ENCODE results near the gene HERC5. TPM values are rescaled to one million over a fixed set of nuclear protein-coding genes. Genes with fewer than 3 reads are reported as not detected.

Gene HERC5
- polyA plus RNA-seq, 2 of the 4 experiments (the other 2 are of a cell fraction): 4.3 to 5.1 TPM

GRCh38 chr4:88511236-88511635, 54.3 kb downstream of the HERC5 start:
- POLR2A ChIA-PET: no interaction called here
- DNase-seq (ENCODE audit: low read depth in 1 of 2, low spot score in 1 of 2) (no peak), FAIRE-seq (no peak), ATAC-seq (no peak)
- Histone ChIP-seq H3K27ac (no peak overlapping the region), H3K4me2 (no peak overlapping the region), H3K9me3 (no peaks in the 10 kb centered on the region), H3K4me1 (peaks cover 5% of the 10 kb centered on the region; the same call in 1 of the 3 replicates), H3K4me3 (no peak overlapping the region)
- WGBS (ENCODE audit: missing lambda C conversion rate): 35% methylated on average over 3 of the region's 3 CpGs
- CTCF ChIA-PET: interaction anchor here (0.9 to 2.4 kb wide), 5 partner anchors 11 to 301 kb away, joined by 3 to 12 read pairs (median 3); partner anchors contain the start of genes HERC5 and HERC6
- TF ChIP-seq POLR2AphosphoS2 (conservative IDR thresholded peaks at IDR 0.05; ENCODE audit: low read length) (no peak), HEYL (CRISPR knock-in tag; IDR thresholded peaks at IDR 0.05) (no peak), BCL3 (IDR thresholded peaks at IDR 0.05) (no peak), GATA3 (IDR thresholded peaks at IDR 0.05; ENCODE audit: borderline replicate concordance) (no peak), ZSCAN20 (CRISPR knock-in tag; IDR thresholded peaks at IDR 0.05) (no peak), ZC3H11A (IDR thresholded peaks at IDR 0.05) (no peak)
- TF ChIP-seq, protein P1, sequence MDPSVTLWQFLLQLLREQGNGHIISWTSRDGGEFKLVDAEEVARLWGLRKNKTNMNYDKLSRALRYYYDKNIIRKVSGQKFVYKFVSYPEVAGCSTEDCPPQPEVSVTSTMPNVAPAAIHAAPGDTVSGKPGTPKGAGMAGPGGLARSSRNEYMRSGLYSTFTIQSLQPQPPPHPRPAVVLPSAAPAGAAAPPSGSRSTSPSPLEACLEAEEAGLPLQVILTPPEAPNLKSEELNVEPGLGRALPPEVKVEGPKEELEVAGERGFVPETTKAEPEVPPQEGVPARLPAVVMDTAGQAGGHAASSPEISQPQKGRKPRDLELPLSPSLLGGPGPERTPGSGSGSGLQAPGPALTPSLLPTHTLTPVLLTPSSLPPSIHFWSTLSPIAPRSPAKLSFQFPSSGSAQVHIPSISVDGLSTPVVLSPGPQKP (IDR thresholded peaks at IDR 0.05; ENCODE audit: low read depth, low read length): no peak

GRCh38 chr4:88514557-88515511, 57.9 kb downstream of the HERC5 start:
- CTCF ChIA-PET: interaction anchor here (0.6 to 11.4 kb wide), 34 partner anchors 9 to 646 kb away, joined by 3 to 182 read pairs (median 4); partner anchors contain the start of gene HERC5
- H3K4me1 ChIP-seq: peaks cover 5% of the 10 kb centered on the region; the same call in 1 of the 3 replicates
- no peaks in the 10 kb centered on the region for H3K9me3 ChIP-seq
- H3K4me3 ChIP-seq: no peak overlapping the region
- no peak overlapping the region; the same call in 2 of the 3 replicates for H3K4me2 ChIP-seq
- FAIRE-seq: no peak
- POLR2A ChIA-PET: interaction anchor here (0.5 kb wide), 1 partner anchor 296 kb away, joined by 3 read pairs; no protein-coding TSS in a partner anchor
- no peak for DNase-seq (ENCODE audit: low read depth in 1 of 2, low spot score in 1 of 2)
- 53% methylated on average over 8 of the region's 8 CpGs for WGBS (ENCODE audit: missing lambda C conversion rate)
- TF ChIP-seq BCL3 (IDR thresholded peaks at IDR 0.05): no peak
- TF ChIP-seq RAD21 (conservative IDR thresholded peaks at IDR 0.05 in 1 of 2, IDR thresholded peaks at IDR 0.05 in 1 of 2): no peak
- TF ChIP-seq RARB (CRISPR knock-in tag; IDR thresholded peaks at IDR 0.05): no peak
- no peak for TF ChIP-seq KDM5A (IDR thresholded peaks at IDR 0.05)
- TF ChIP-seq, protein P1 (IDR thresholded peaks at IDR 0.05; ENCODE audit: low read depth, low read length): no peak
- TF ChIP-seq MAX (IDR thresholded peaks at IDR 0.05): no peak
- no peak for TF ChIP-seq FOXS1 (CRISPR knock-in tag; IDR thresholded peaks at IDR 0.05)
- TF ChIP-seq SREBF2 (IDR thresholded peaks at IDR 0.05): no peak
- no peak for TF ChIP-seq FOSB (CRISPR knock-in tag; IDR thresholded peaks at IDR 0.05)
- H3K27ac ChIP-seq: no peak overlapping the region; a peak in 1 of 6 replicates
- 0 out of 6 replicates have a peak, but pooled peaks of 1 of the 2 experiments have one; percentile 27 for ATAC-seq

DNA sequence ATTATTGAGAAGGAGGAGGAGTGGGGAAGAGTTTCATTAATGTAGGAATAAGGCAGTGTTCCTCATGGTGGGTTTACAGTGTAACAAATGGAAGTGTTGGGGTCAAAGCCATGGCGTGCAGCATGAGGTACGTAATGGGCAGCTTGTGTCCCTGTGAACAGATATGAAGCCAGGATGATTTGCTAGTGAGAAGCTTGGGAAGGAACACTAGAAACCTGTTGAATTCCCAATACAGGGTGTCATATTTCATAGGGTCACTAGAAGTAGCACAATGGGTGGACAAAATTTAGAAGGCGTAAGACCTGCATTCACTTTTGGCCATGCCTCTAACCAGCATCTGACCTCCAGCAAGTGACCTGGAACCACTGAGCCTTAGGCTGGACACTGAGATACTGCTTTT, 59.8 kb downstream of the HERC5 start:
- no peak overlapping the region for H3K27ac ChIP-seq
- H3K4me3 ChIP-seq: no peak overlapping the region
- H3K4me1 ChIP-seq: 0 out of 3 replicates have a peak, but pooled peaks cover 4% of the 10 kb centered on the region
- POLR2A ChIA-PET: interaction anchor here (0.7 kb wide), 1 partner anchor 298 kb away, joined by 3 read pairs; no protein-coding TSS in a partner anchor
- WGBS (ENCODE audit: missing lambda C conversion rate): 92% methylated on average over 3 of the region's 3 CpGs
- ATAC-seq (no peak), DNase-seq (ENCODE audit: low read depth in 1 of 2, low spot score in 1 of 2) (no peak), FAIRE-seq (no peak)
- no peaks in the 10 kb centered on the region for H3K9me3 ChIP-seq
- CTCF ChIA-PET: interaction anchor here (0.9 to 11.4 kb wide), 9 partner anchors 11 to 483 kb away, joined by 3 to 182 read pairs (median 4); partner anchors contain the start of genes HERC6 and PPM1K
- H3K4me2 ChIP-seq: no peak overlapping the region
- TF ChIP-seq NPAS2 (CRISPR knock-in tag; IDR thresholded peaks at IDR 0.05; ENCODE audit: borderline replicate concordance) (no peak), TP53 (CRISPR knock-in tag; IDR thresholded peaks at IDR 0.05) (no peak), CEBPB (IDR thresholded peaks at IDR 0.05) (no peak), TFCP2L1 (CRISPR knock-in tag; IDR thresholded peaks at IDR 0.05) (no peak), MYC (IDR thresholded peaks at IDR 0.05; ENCODE audit: borderline replicate concordance, low read length) (no peak), SREBF2 (IDR thresholded peaks at IDR 0.05) (no peak), NFE2L2 (conservative IDR thresholded peaks at IDR 0.05; ENCODE audit: low read length) (no peak), PHF8 (IDR thresholded peaks at IDR 0.05; ENCODE audit: borderline replicate concordance, low read depth) (no peak), RAD21 (conservative IDR thresholded peaks at IDR 0.05 in 1 of 2, IDR thresholded peaks at IDR 0.05 in 1 of 2) (no peak), HEYL (CRISPR knock-in tag; IDR thresholded peaks at IDR 0.05) (no peak), KDM5A (IDR thresholded peaks at IDR 0.05) (no peak), POLR2AphosphoS2 (conservative IDR thresholded peaks at IDR 0.05; ENCODE audit: low read length) (no peak), FOSB (CRISPR knock-in tag; IDR thresholded peaks at IDR 0.05) (no peak), NR3C1 (IDR thresholded peaks at IDR 0.05) (no peak)
- TF ChIP-seq, protein P2, sequence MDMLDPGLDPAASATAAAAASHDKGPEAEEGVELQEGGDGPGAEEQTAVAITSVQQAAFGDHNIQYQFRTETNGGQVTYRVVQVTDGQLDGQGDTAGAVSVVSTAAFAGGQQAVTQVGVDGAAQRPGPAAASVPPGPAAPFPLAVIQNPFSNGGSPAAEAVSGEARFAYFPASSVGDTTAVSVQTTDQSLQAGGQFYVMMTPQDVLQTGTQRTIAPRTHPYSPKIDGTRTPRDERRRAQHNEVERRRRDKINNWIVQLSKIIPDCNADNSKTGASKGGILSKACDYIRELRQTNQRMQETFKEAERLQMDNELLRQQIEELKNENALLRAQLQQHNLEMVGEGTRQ (IDR thresholded peaks at IDR 0.05): no peak

Data from A549 (cell line).